Medulla oblongata (tissue), 1 donor: Measurements from ENCODE around the gene TMED4.
A peak's percentile ranks its signal among the peaks of the same experiment; 100 is the strongest.

Source experiments
- DNase-seq: peaks from one replicate; pipeline ENCODE4 v3.0.0-alpha.2; 2015; ENCODE audit errors: extremely low spot score

The TMED4 gene

GRCh38 chr7:44581879-44582603 is at the start of gene TMED4:
Gene TMED4 (minus strand): TSS chr7:44582231. CDS start chr7:44582206, 25 bp downstream.
- peak; percentile 99 for DNase-seq

GRCh38 chr7:44631458-44632115 is 49.6 kb upstream of the TMED4 start:
- DNase-seq, result no peak

DNA sequence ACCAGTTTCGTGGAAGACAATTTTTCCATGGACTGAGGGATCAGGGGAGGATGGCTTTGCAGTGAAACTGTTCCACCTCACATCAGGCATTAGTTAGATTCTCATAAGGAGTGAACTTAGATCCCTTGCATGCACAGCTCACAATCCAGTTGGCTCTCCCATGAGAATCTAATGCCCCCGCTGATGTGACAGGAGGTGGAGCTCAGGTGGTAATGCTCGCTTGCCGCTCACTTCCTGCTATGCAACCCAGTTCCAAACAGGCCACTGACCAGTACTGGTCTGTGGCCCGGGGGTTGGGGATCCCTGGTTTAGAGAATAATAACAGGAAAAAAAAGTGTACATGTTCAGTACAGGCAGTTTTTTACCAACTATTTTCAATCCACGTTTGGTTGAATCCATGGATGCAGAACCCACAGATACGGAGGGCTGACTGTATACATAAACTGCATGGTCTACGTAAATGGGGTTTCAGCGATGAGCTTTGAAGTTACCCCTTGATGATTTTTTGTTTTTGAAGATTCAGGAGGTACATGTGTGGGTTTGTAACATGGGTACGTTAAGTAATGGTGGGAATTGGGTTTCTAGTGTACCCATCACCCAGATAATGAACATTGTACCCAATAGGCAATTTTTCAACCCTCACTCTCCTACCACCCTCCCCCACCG is 48.9 kb upstream of the TMED4 start:
- DNase-seq, result no peak

GRCh38 chr7:44629829-44630522 is 47.9 kb upstream of the TMED4 start:
- DNase-seq, result no peak

- DNase-seq, result no peak
Observed at GRCh38 chr7:44626620-44627019, 44.6 kb upstream of the TMED4 start.

- no peak for DNase-seq
Observed at GRCh38 chr7:44625526-44626471, 43.8 kb upstream of the TMED4 start.

GRCh38 chr7:44624318-44624717 is 42.3 kb upstream of the TMED4 start:
- DNase-seq, result no peak

GRCh38 chr7:44622342-44623151 is 40.5 kb upstream of the TMED4 start:
- no peak for DNase-seq

DNA sequence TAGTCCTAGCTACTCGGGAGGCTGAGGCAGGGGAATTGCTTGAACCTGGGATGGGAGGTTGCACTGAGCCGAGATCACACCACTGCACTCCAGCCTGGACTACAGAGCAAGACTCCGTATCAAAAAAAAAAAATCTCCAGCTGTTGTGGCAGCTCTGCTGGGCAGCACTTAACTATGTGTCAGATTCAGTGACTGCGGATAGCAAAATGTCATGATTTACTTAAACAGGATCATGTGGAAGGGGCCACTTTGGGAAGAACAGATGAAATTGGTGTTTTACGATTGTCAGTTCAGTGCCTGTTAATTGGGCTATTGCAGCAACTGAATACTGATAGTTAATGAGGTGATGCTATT is 39.7 kb upstream of the TMED4 start:
- DNase-seq, result no peak

- DNase-seq, result no peak
Observed at GRCh38 chr7:44621034-44621749, 39.2 kb upstream of the TMED4 start.

DNA sequence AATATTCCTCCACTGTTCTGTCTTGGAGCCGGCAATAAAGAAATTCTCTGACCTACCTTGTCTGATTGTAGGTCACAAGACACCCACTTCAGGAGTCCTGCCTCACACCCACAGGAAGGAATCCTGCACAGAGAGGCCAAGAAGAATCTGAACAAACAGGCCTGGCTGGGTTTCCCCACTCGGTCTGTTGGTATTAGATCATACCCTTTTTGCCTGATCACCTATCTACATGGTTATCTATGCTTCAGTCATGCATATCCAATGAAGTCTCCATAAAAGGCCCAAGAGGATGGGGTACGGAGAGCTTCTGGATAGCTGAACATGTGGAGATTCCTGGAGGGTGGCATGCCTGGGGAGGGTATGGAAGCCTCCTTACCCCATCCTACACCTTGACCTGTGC is 36.7 kb upstream of the TMED4 start:
- DNase-seq, result no peak

GRCh38 chr7:44618045-44618444 is 36.0 kb upstream of the TMED4 start:
- no peak for DNase-seq

GRCh38 chr7:44617225-44617890 is 35.3 kb upstream of the TMED4 start:
- DNase-seq, result no peak

DNA sequence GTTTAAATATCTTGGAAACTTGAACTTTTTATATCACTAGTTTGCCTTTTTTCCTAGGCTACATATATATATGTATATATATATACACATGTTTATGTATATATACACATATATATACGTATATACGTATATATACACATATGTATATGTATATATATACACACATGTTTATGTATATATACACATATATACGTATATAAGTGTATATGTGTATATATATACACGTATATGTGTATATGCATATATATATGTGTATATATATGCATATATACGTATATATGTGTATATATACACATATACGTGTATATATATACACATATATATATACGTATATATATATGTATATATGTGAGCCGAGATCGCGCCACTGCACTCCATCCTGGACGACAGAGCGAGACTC is 34.5 kb upstream of the TMED4 start:
- no peak for DNase-seq

DNA sequence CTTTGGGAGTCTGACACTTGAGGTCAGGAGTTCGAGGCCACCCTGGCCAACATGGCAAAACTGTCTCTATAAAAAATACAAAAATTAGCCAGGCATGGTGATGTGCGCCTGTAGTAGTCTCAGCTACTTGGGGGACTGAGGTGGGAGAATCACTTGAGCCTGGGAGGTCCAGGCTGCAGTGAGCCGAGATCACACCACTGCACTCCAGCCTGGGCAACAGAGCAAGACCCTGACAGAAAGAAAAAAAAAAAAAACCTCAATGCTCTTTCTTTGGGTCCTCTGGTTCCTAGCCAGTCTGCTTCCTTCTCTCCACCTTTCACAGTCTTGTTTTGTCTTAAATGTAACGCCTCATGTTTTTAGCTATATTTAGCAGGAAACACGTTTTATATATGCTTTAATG is 33.8 kb upstream of the TMED4 start:
- DNase-seq, result no peak

DNA sequence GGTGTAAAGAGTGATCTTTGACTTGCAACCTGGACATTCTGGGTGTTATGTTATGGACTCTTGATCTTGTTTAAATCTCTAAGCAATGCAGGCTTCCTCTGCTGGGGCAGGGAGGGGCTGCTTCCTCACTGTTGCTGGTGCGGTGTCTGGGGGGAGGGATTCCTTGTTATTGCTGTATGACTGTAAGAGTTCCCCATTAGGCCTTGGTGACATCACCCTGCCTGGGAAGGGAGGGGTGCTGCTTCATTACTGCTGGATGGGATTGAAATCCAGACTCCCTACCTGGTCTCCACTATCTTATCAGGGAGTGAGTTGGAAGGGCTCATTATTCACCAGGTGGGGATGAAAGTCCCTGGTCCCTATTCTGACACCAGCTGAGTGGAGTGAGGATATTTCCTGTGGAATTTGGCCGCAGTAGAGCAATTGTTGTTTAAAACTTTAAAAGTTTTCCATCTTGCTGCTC is 33.1 kb upstream of the TMED4 start:
- no peak for DNase-seq

GRCh38 chr7:44609829-44610228 is 27.8 kb upstream of the TMED4 start:
- DNase-seq, result no peak

GRCh38 chr7:44608916-44609648 is 27.1 kb upstream of the TMED4 start:
- DNase-seq, result no peak
